Measurements from ENCODE around the gene FRS3. TPM values are rescaled to one million over a fixed set of nuclear protein-coding genes. Genes with fewer than 3 reads are reported as not detected.
"Not testable (repeated sequence)": the region's sequence is repeated elsewhere in the genome, so short reads cannot be mapped to it uniquely, and the experiment has no call there.

Gene FRS3
- total RNA-seq: 1 to 10 TPM; 4.0 to 5.2 TPM
- long read RNA-seq, partial matches to known transcripts: 0 of 6 reads
- long read RNA-seq, other reads (novel, unspliced or antisense): 5 of 6 reads

GRCh38 chr6:41779788-41780550 is at the start of gene FRS3:
Gene FRS3 (minus strand): TSS chr6:41779900. CDS start chr6:41776987, 2,913 bp downstream.
- ATAC-seq (peak; percentile 92 to 96), DNase-seq (peak; percentile 98)
- intact Hi-C loops (cut with DNase I): loop anchor here (2.0 to 10.0 kb wide), 6 partner anchors 75 to 435 kb away; partner anchors contain the start of genes BYSL (in 1 of the 2), MED20 (in 1 of the 2) and MRPS10 (in 1 of the 2)

GRCh38 chr6:41826343-41827022 is 46.8 kb upstream of the FRS3 start:
- no peak for ATAC-seq
- intact Hi-C loops (cut with DNase I): no loop called here
- no peak for DNase-seq

- no peak for DNase-seq
- intact Hi-C loops (cut with DNase I): no loop called here
These were observed 45.2 kb upstream of the FRS3 start for GRCh38 chr6:41824571-41825569.

GRCh38 chr6:41823178-41823577 is 43.5 kb upstream of the FRS3 start:
- DNase-seq: no peak
- no peak for ATAC-seq
- intact Hi-C loops (cut with DNase I): no loop called here

More at GRCh38 chr6:41824571-41825569, 45.2 kb upstream of the FRS3 start:
- ATAC-seq: no peak

- intact Hi-C loops (cut with DNase I): no loop called here
- no peak for ATAC-seq
- DNase-seq: no peak
These were observed 42.3 kb upstream of the FRS3 start for GRCh38 chr6:41822021-41822420.

- intact Hi-C loops (cut with DNase I): no loop called here
- ATAC-seq: no peak
These were observed 41.6 kb upstream of the FRS3 start for GRCh38 chr6:41821266-41821665.

GRCh38 chr6:41818271-41819054 is 38.8 kb upstream of the FRS3 start:
- no peak for DNase-seq
- no peak for ATAC-seq
- intact Hi-C loops (cut with DNase I): no loop called here

More at GRCh38 chr6:41821266-41821665, 41.6 kb upstream of the FRS3 start:
- no peak for DNase-seq

DNA sequence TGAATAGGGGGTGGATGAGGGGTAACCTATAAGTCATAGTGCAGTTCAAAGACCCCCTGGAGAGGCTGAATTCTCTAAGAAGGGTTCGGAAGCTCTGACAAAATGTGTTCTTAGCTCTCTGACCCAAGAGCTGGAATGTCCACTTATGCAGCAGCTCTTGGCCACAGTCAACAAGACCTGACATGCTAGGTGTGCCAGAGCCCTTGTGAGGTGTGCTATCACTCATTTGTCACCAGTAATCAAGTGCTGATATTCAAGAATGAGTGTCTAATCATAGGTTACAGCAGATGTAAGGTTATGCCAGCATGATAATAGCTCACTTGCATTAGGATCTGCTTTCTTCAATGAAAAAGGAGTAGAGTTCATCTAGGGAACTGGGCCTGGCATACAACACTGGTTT is 35.9 kb upstream of the FRS3 start:
- DNase-seq (no peak), ATAC-seq (no peak)
- intact Hi-C loops (cut with DNase I): no loop called here

DNA sequence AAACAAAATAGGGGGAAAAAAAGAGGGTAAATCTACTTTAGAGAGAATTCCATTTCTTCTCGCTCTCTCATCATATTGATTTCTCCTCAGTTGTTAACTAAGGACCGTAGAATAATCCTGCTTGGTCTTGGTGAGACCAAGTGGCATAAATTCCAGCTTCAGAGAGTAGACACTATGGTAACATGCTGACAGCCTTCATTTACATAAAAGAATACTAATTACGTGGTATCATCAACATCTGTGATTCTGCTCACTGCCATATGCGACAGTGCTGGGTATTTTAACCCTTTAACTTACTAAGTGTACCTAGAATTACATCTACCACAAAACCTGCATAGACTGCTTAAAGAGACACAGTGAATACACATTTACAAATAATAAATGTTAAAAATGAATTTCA is 34.9 kb upstream of the FRS3 start:
- ATAC-seq (no peak), DNase-seq (no peak)
- intact Hi-C loops (cut with DNase I): no loop called here

DNA sequence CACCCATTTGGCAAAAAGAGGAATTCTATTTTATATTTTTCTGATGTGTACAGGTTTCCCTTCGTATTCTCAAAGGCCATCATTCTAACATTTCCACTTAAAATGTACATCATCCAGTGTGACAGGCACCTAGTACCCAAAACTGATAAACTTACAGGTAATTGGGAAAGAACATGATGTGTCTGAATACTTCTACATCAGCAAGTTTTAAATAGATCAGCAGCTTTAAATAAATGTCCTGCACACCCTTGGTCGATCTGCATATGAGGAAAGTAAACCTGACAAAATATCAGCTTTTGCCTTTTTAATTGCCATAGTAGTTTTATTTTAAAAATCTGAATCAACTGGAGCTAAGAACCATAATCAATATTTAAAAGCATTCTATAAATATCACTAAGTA is 34.3 kb upstream of the FRS3 start:
- DNase-seq (no peak), ATAC-seq (no peak)
- intact Hi-C loops (cut with DNase I): no loop called here

GRCh38 chr6:41813469-41813868 is 33.8 kb upstream of the FRS3 start:
- ATAC-seq: no peak
- intact Hi-C loops (cut with DNase I): no loop called here

GRCh38 chr6:41811946-41812345 is 32.2 kb upstream of the FRS3 start:
- intact Hi-C loops (cut with DNase I); ATAC-seq; DNase-seq: not testable (repeated sequence)

More at GRCh38 chr6:41813469-41813868, 33.8 kb upstream of the FRS3 start:
- DNase-seq: no peak

- ATAC-seq (no peak), DNase-seq (no peak)
- intact Hi-C loops (cut with DNase I): no loop called here
These were observed 31.4 kb upstream of the FRS3 start for GRCh38 chr6:41811095-41811494.

GRCh38 chr6:41805830-41806774 is 26.4 kb upstream of the FRS3 start:
- peak in 1 of 2 donors; percentile 14 for ATAC-seq
- intact Hi-C loops (cut with DNase I): no loop called here
- DNase-seq: no peak

- intact Hi-C loops (cut with DNase I): no loop called here
- DNase-seq (no peak), ATAC-seq (no peak)
These were observed 21.7 kb upstream of the FRS3 start for GRCh38 chr6:41801380-41801779.

DNA sequence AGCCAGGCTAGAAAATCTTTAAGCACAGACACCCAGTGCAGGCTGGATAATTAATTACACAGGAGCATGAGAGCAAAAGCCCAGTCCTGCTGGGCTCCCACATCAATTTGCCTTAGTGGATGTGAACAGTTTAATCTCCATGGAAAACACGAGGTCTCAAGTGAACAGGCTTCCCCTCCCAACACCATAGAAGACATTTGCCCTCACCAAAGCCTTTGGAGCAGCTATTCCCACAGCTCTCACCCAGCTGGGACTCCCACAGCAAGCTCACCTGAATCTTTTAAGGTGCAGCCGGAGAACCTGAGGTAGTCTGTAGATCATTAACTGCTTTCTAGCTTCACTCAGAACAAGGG is 19.8 kb upstream of the FRS3 start:
- no peak for DNase-seq
- no peak for ATAC-seq
- intact Hi-C loops (cut with DNase I): no loop called here

DNA sequence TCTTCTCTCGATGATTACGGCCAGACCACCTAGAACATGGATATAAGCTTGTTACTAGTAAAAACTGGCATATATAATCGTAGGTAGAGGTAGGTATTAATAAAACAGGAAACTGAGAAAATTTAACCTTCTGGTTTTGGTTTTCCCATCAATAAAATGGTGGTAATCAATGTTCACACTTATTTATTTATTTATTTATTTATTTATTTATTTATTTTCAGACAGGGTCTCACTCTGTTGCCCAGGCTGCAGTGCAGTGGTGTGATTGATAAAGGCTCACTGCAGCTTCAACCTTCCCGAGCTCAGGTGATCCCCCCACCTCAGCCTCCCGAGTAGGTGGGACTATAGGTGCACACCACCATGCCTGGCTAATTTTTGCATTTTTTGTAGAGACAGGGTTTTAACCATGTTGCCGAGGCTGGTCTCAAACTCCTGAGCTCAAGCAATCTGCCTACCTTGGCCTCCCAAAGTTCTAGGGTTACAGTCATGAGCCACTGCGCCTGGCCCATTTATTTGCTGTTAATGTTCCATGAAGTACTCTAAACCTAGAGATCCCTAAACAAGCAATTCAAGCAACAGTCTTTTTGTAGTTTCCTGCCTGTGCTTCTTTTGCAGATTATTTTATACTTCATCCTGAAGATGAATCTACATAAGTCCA is 19.3 kb upstream of the FRS3 start:
- DNase-seq (no peak), ATAC-seq (no peak)
- intact Hi-C loops (cut with DNase I): no loop called here

Measured in left cardiac atrium (tissue), 4 donors.